ENCODE data around the gene SRP9.
A peak's percentile ranks its signal among the peaks of the same experiment; 100 is the strongest.
"Not testable (repeated sequence)": the region's sequence is repeated elsewhere in the genome, so short reads cannot be mapped to it uniquely, and the experiment has no call there.

Gene SRP9

GRCh38 chr1:225827076-225827475 lies 49.5 kb downstream of the SRP9 start:
- Mint-ChIP-seq H3K4me1 (peaks cover 61% of the 10 kb centered on the region), H3K36me3 (ENCODE audit: low read depth) (peaks cover 29% of the 10 kb centered on the region), H3K27me3 (ENCODE audit: low read depth) (no peaks in the 10 kb centered on the region), H3K4me3 (peak overlapping the region in 1 of 3 experiments; percentile 7), H3K27ac (peak overlapping the region; percentile 58 to 84 (median 64)), H3K9me3 (no peaks in the 10 kb centered on the region)
- no peak for TF ChIP-seq CTCF (IDR thresholded peaks at IDR 0.05; ENCODE audit: unreplicated experiment in 3 of 3)

- H3K4me1 Mint-ChIP-seq = peaks cover 51% of the 10 kb centered on the region
- TF ChIP-seq CTCF (IDR thresholded peaks at IDR 0.05; ENCODE audit: unreplicated experiment in 3 of 3) = no peak
- no peaks in the 10 kb centered on the region for H3K27me3 Mint-ChIP-seq (ENCODE audit: low read depth)
- peaks cover 37% of the 10 kb centered on the region for H3K36me3 Mint-ChIP-seq (ENCODE audit: low read depth)
- H3K9me3 Mint-ChIP-seq = no peaks in the 10 kb centered on the region
- no peak overlapping the region for H3K27ac Mint-ChIP-seq
- no peak overlapping the region for H3K4me3 Mint-ChIP-seq
Observed at GRCh38 chr1:225828706-225829345, 51.2 kb downstream of the SRP9 start.

- Mint-ChIP-seq H3K27ac (peak overlapping the region in 2 of 3 experiments; percentile 86 to 92), H3K4me1 (peaks cover 40% of the 10 kb centered on the region), H3K27me3 (ENCODE audit: low read depth) (no peaks in the 10 kb centered on the region), H3K9me3 (no peaks in the 10 kb centered on the region), H3K4me3 (peak overlapping the region in 1 of 3 experiments; percentile 37), H3K36me3 (ENCODE audit: low read depth) (peaks cover 45% of the 10 kb centered on the region)
- TF ChIP-seq CTCF (IDR thresholded peaks at IDR 0.05; ENCODE audit: unreplicated experiment in 3 of 3) = no peak
Observed at GRCh38 chr1:225830841-225831240, 53.2 kb downstream of the SRP9 start.

- Mint-ChIP-seq H3K4me3 (peak overlapping the region in 2 of 3 experiments; percentile 8 to 56), H3K4me1 (peaks cover 32% of the 10 kb centered on the region), H3K36me3 (ENCODE audit: low read depth) (peaks cover 53% of the 10 kb centered on the region), H3K27ac (peak overlapping the region; percentile 15 to 97 (median 93)), H3K27me3 (ENCODE audit: low read depth) (peaks cover 3% of the 10 kb centered on the region), H3K9me3 (no peaks in the 10 kb centered on the region)
- no peak for TF ChIP-seq CTCF (IDR thresholded peaks at IDR 0.05; ENCODE audit: unreplicated experiment in 3 of 3)
Observed at GRCh38 chr1:225834417-225835329, 57.0 kb downstream of the SRP9 start.

- Mint-ChIP-seq H3K27me3 (ENCODE audit: low read depth) (peaks cover 3% of the 10 kb centered on the region), H3K27ac (peak overlapping the region in 2 of 3 experiments; percentile 89 to 96), H3K4me1 (peaks cover 28% of the 10 kb centered on the region), H3K4me3 (peak overlapping the region in 1 of 3 experiments; percentile 57), H3K36me3 (ENCODE audit: low read depth) (peaks cover 56% of the 10 kb centered on the region), H3K9me3 (no peaks in the 10 kb centered on the region)
- no peak for TF ChIP-seq CTCF (IDR thresholded peaks at IDR 0.05; ENCODE audit: unreplicated experiment in 3 of 3)
Observed at GRCh38 chr1:225835856-225836255, 58.2 kb downstream of the SRP9 start.

GRCh38 chr1:225836296-225836695 lies 58.7 kb downstream of the SRP9 start:
- H3K9me3 Mint-ChIP-seq; H3K27me3 Mint-ChIP-seq (ENCODE audit: low read depth); H3K4me3 Mint-ChIP-seq: not testable (repeated sequence)
- H3K36me3 Mint-ChIP-seq (ENCODE audit: low read depth) = peaks cover 55% of the 10 kb centered on the region
- peaks cover 23% of the 10 kb centered on the region for H3K4me1 Mint-ChIP-seq
- H3K27ac Mint-ChIP-seq = peak overlapping the region in 2 of 3 experiments; percentile 89 to 96

Data from nephron (organoid).